Myocyte (in vitro differentiated cells): ENCODE measurements around the gene COPS7B. TPM values are rescaled to one million over a fixed set of nuclear protein-coding genes. Genes with fewer than 3 reads are reported as not detected.

Experiments used
- DNase-seq: peaks from one replicate; pipeline ENCODE4 v3.0.0-alpha.2; 2012; ENCODE audit warnings: low read depth
- total RNA-seq: library from RNA; depleted of rRNA; stranded (reverse); fragments of >200 nt; gene quantifications from 2 replicates; pipeline ENCODE4 v1.2.3, GENCODE V29; 2014

Gene COPS7B
- total RNA-seq, 1 donor from 2014 or later, result 26.5 TPM

GRCh38 chr2:231785413-231785812 lies 832 bp upstream of the COPS7B start:
- DNase-seq, result no peak

- DNase-seq, result no peak
These were observed 446 bp upstream of the COPS7B start for GRCh38 chr2:231785822-231786176.

- DNase-seq, result no peak
These were observed 660 bp downstream of the COPS7B start for GRCh38 chr2:231786917-231787292.

GRCh38 chr2:231791107-231791506 lies 4.9 kb downstream of the COPS7B start:
- no peak for DNase-seq

GRCh38 chr2:231794383-231794782 lies 8.1 kb downstream of the COPS7B start:
- DNase-seq, result no peak

- DNase-seq, result peak; percentile 48
These were observed 9.5 kb downstream of the COPS7B start for GRCh38 chr2:231795525-231796327.

GRCh38 chr2:231800493-231801091 lies 14.3 kb downstream of the COPS7B start:
- DNase-seq, result peak; percentile 20

- DNase-seq, result peak; percentile 12
These were observed 17.4 kb downstream of the COPS7B start for GRCh38 chr2:231803501-231804138.

- DNase-seq, result no peak
These were observed 20.8 kb downstream of the COPS7B start for GRCh38 chr2:231807020-231807419.

- DNase-seq, result peak; percentile 8
These were observed 24.7 kb downstream of the COPS7B start for GRCh38 chr2:231810905-231811304.

GRCh38 chr2:231816327-231817026 lies 30.2 kb downstream of the COPS7B start:
- no peak for DNase-seq

- no peak for DNase-seq
These were observed 33.3 kb downstream of the COPS7B start for GRCh38 chr2:231819447-231820042.

GRCh38 chr2:231820786-231821303 lies 34.6 kb downstream of the COPS7B start:
- no peak for DNase-seq

- no peak for DNase-seq
These were observed 35.7 kb downstream of the COPS7B start for GRCh38 chr2:231821908-231822307.

GRCh38 chr2:231853105-231853504 lies 66.9 kb downstream of the COPS7B start:
- DNase-seq, result no peak

GRCh38 chr2:231854616-231855125 lies 68.4 kb downstream of the COPS7B start:
- no peak for DNase-seq

- DNase-seq, result no peak
These were observed 70.7 kb downstream of the COPS7B start for GRCh38 chr2:231856959-231857358.
